GM12878 (cell line): ENCODE measurements around the gene RFC1. TPM values are rescaled to one million over a fixed set of nuclear protein-coding genes. Genes with fewer than 3 reads are reported as not detected.

Experiments used
- ATAC-seq: fragments of 200-7000 bp; cut with Tn5 transposase; 3 replicates; pipeline ENCODE4 v1.9.1; 2020; ENCODE audit warnings: mild to moderate bottlenecking, moderate library complexity
- BruUV-seq: library from RNA; stranded (reverse); fragments of 400-500 nt; replicated peaks from 2 replicates; lab custom pipeline; 2021; lab: Mats Ljungman, UMichigan
- CTCF ChIA-PET: fragments of 300-600 bp; sonication (Branson Sonifier 250); formaldehyde crosslinking; extraction: SDS; loops from one replicate; lab custom pipeline; 2021; ENCODE audit warnings: inconsistent platforms; lab: Yijun Ruan, JAX
- POLR2A ChIA-PET: fragments of 350-600 bp; formaldehyde crosslinking; extraction: SDS; loops from one replicate; lab custom pipeline; 2021; ENCODE audit warnings: inconsistent platforms; lab: Charles Lee
- RAD21 ChIA-PET: fragments of 300-600 bp; sonication (Branson Sonifier 250); formaldehyde crosslinking; loops from one replicate; lab custom pipeline; 2023; ENCODE audit warnings: antibody characterized with exemption; ENCODE audit not compliant: unreplicated experiment; lab: Charles Lee
- SMC1A ChIA-PET: fragments of 300-600 bp; sonication (Branson Sonifier 250); formaldehyde crosslinking; loops from one replicate; lab custom pipeline; 2023; ENCODE audit not compliant: unreplicated experiment, uncharacterized antibody; lab: Charles Lee
- DNase-seq: peaks from one replicate; pipeline ENCODE4 v3.0.0-alpha.2; 2011; ENCODE audit warnings: low read depth, low spot score
- FAIRE-seq: peaks from 3 replicates; lab custom pipeline; 2011; peaks lifted over from hg19 to GRCh38; lab: Jason Lieb, UNC
- H2AFZ ChIP-seq: 2 replicates; pipeline ENCODE4 v1.6.0; 2011; ENCODE audit warnings: low read depth, low read length, control low read depth; ENCODE audit not compliant: control insufficient read depth
- H3K27ac ChIP-seq: 2 replicates; pipeline ENCODE4 v1.5.1; 2011; ENCODE audit warnings: control low read depth; ENCODE audit not compliant: control insufficient read depth, insufficient read depth
- H3K27me3 ChIP-seq, 2 experiments: replicated peaks in 1 of 2; 2 replicates each; pipeline versions ENCODE4 v1.6.0 to v1.6.1; 2011; ENCODE audit warnings: low read length in 1 of 2; ENCODE audit not compliant: control insufficient read depth in 2 of 2, insufficient read depth in 2 of 2
- H3K36me3 ChIP-seq, 2 experiments: 2 replicates each; pipeline ENCODE4 v1.5.1; 2011; ENCODE audit warnings: low read length in 1 of 2; ENCODE audit not compliant: control insufficient read depth in 2 of 2, insufficient read depth in 2 of 2
- H3K4me1 ChIP-seq: 2 replicates; pipeline ENCODE4 v1.6.1; 2011; ENCODE audit warnings: mild to moderate bottlenecking, low read length, moderate library complexity, mixed read lengths; ENCODE audit not compliant: control insufficient read depth, insufficient read depth
- H3K4me2 ChIP-seq: 2 replicates; pipeline ENCODE4 v1.6.0; 2011; ENCODE audit warnings: control low read depth; ENCODE audit not compliant: control insufficient read depth, insufficient read depth
- H3K4me3 ChIP-seq: fragments of 200-600 bp; sonication (generic); 2 replicates; pipeline ENCODE4 v1.5.1; 2016
- H3K79me2 ChIP-seq: 2 replicates; pipeline ENCODE4 v1.6.0; 2011; ENCODE audit warnings: low read length; ENCODE audit not compliant: control insufficient read depth, insufficient read depth
- H3K9ac ChIP-seq: 2 replicates; pipeline ENCODE4 v1.8.0; 2011; ENCODE audit warnings: low read length, control low read depth, mixed read lengths; ENCODE audit not compliant: control insufficient read depth, insufficient read depth
- H3K9me3 ChIP-seq: replicated peaks from 3 replicates; pipeline ENCODE4 v1.5.1; 2011; ENCODE audit warnings: mild to moderate bottlenecking, low read length; ENCODE audit not compliant: control insufficient read depth, insufficient read depth
- H4K20me1 ChIP-seq: 2 replicates; pipeline ENCODE4 v1.6.0; 2011; ENCODE audit not compliant: control insufficient read depth, insufficient read depth
- ASH2L ChIP-seq: fragments of 300-600, 200-600 bp; sonication (generic); IDR thresholded peaks from 2 replicates; pipeline ENCODE4 v1.6.1; 2017; ENCODE audit warnings: low read depth, mild to moderate bottlenecking, borderline replicate concordance
- ATF2 ChIP-seq: IDR thresholded peaks from 2 replicates; pipeline ENCODE4 v1.6.1; 2012; ENCODE audit warnings: low read length, inconsistent platforms
- CBFB ChIP-seq: IDR thresholded peaks from 2 replicates; pipeline ENCODE4 v1.6.1; 2016; ENCODE audit warnings: antibody characterized with exemption, low read depth
- EZH2 ChIP-seq: IDR thresholded peaks from 2 replicates; pipeline ENCODE4 v1.6.1; 2012; ENCODE audit warnings: low read depth, mild to moderate bottlenecking, control low read depth, inconsistent platforms, low read length, borderline replicate concordance; ENCODE audit not compliant: control insufficient read depth
- HDGF ChIP-seq: fragments of 450-650 bp; IDR thresholded peaks from 2 replicates; pipeline ENCODE4 v1.6.1; 2016; ENCODE audit warnings: antibody characterized with exemption
- MEF2A ChIP-seq: IDR thresholded peaks from 2 replicates; pipeline ENCODE4 v1.6.1; 2011; ENCODE audit warnings: low read depth, mild to moderate bottlenecking, low read length, moderate library complexity; ENCODE audit not compliant: insufficient read depth
- MYC ChIP-seq: IDR thresholded peaks from 2 replicates; pipeline ENCODE4 v1.6.1; 2011; ENCODE audit warnings: mild to moderate bottlenecking, low read length, moderate library complexity, inconsistent platforms; ENCODE audit not compliant: insufficient read depth, insufficient replicate concordance, insufficient read length, severe bottlenecking
- NFYB ChIP-seq: IDR thresholded peaks from 2 replicates; pipeline ENCODE4 v1.6.1; 2011; ENCODE audit warnings: low read depth, mild to moderate bottlenecking, low read length, improper control_type of control experiment, moderate library complexity; ENCODE audit not compliant: insufficient read depth
- POLR2AphosphoS2 ChIP-seq: IDR thresholded peaks from 2 replicates; pipeline ENCODE4 v1.6.1; 2011; ENCODE audit warnings: low read depth, mild to moderate bottlenecking, low read length, improper control_type of control experiment, moderate library complexity
- RFX5 ChIP-seq: IDR thresholded peaks from 2 replicates; pipeline ENCODE4 v1.6.1; 2011; ENCODE audit warnings: low read depth, low read length, improper control_type of control experiment
- ZBTB33 ChIP-seq: fragments of 450-650 bp; IDR thresholded peaks from 2 replicates; pipeline ENCODE4 v1.6.1; 2017; ENCODE audit warnings: mild to moderate bottlenecking
- ZNF274 ChIP-seq: IDR thresholded peaks from one replicate; pipeline ENCODE4 v1.8.0; 2011; ENCODE audit not compliant: insufficient read length, insufficient read depth
- ZNF622 ChIP-seq: fragments of 450-650 bp; IDR thresholded peaks from 2 replicates; pipeline ENCODE4 v1.6.1; 2017; ENCODE audit warnings: mild to moderate bottlenecking, inconsistent platforms
- WGBS: methylation state at CpG from one replicate; pipeline ENCODE4 v1.1.6; 2016; ENCODE audit warnings: low lambda C conversion rate; ENCODE audit not compliant: insufficient replicate concordance, insufficient coverage; ENCODE audit errors: missing lambda C conversion rate; 5-methylcytosine and 5-hydroxymethylcytosine counted together
- in situ Hi-C: fragments of 300-500 bp; cut with MboI; formaldehyde crosslinking; loops from 9 replicates; pipeline ENCODE4 v1.14.3; 2018; ENCODE audit warnings: mixed read lengths
- intact Hi-C: fragments of 100-400 bp; cut with micrococcal nuclease; formaldehyde crosslinking; loops from one replicate; pipeline ENCODE4 v1.14.2; 2022; ENCODE audit not compliant: unreplicated experiment
- polyA plus RNA-seq, 11 experiments: library from polyadenylated mRNA; depleted of rRNA in 4 of 11; unstranded in 6 of 11; stranded (reverse) in 5 of 11; fragments of >200 nt; fragmentation: Nextera tagmentation in 4 of 11; fragmentation: Illumina TruSeq in 1 of 11; extraction: Ambion mirVana in 4 of 11; extraction: Trizol in 1 of 11; gene quantifications; 1 replicate in 1 of 11; 2 replicates in 10 of 11; pipeline versions ENCODE4 v1.2.1 to v1.2.3, GENCODE V29; 2011 to 2016; ENCODE audit warnings: inconsistent platforms in 2 of 11, missing spikeins in 2 of 11, low read depth in 1 of 11
- total RNA-seq, 4 experiments: library from RNA; depleted of rRNA in 3 of 4; stranded (reverse); fragments of >200 nt in 3 of 4; fragmentation: Illumina TruSeq in 1 of 4; extraction: Trizol in 1 of 4; gene quantifications; 2 replicates each; pipeline versions ENCODE4 v1.2.1 to v1.2.3, GENCODE V29; 2013 to 2021

The RFC1 gene
- total and polyA plus RNA-seq, 10 of the 15 experiments (the other 5 are each of a cell fraction or from before 2014, with no cell fraction given) = 22.5 to 67.8 (median 40.3) TPM

GRCh38 chr4:39274503-39274902 is 91.7 kb downstream of the RFC1 start:
- in situ Hi-C loops = no loop called here
- SMC1A ChIA-PET = no interaction called here
- Histone ChIP-seq H3K36me3 (no peaks in the 10 kb centered on the region), H3K4me2 (no peak overlapping the region)
- ATAC-seq = no peak
- TF ChIP-seq ZNF274 (no peak), ZNF622 (no peak), MYC (no peak), ZBTB33 (no peak), CBFB (no peak), POLR2AphosphoS2 (no peak), MEF2A (no peak), RFX5 (no peak), NFYB (no peak), HDGF (no peak), EZH2 (no peak), ASH2L (no peak), ATF2 (no peak)
- TF ChIP-seq, all 136 proteins: peak for 0
- 89% methylated on average over 4 of the region's 4 CpGs for WGBS
- H4K20me1 ChIP-seq = no peaks in the 10 kb centered on the region
- no peak overlapping the region for H3K27ac ChIP-seq
- DNase-seq = no peak
- H3K4me1 ChIP-seq = no peaks in the 10 kb centered on the region
- POLR2A ChIA-PET = interaction anchor here (0.7 kb wide), 1 partner anchor 414 kb away, joined by 4 read pairs; no protein-coding TSS in a partner anchor
- FAIRE-seq = no peak
- intact Hi-C loops = no loop called here
- no peak overlapping the region for H3K9ac ChIP-seq
- no peaks in the 10 kb centered on the region for H3K79me2 ChIP-seq
- BruUV-seq = no TSS peak
- H3K9me3 ChIP-seq = no peaks in the 10 kb centered on the region
- no peak overlapping the region for H2AFZ ChIP-seq
- CTCF ChIA-PET = interaction anchor here (1.2 kb wide), 1 partner anchor 49 kb away, joined by 3 read pairs; no protein-coding TSS in a partner anchor
- RAD21 ChIA-PET = no interaction called here
- H3K27me3 ChIP-seq = no peaks in the 10 kb centered on the region
- no peak overlapping the region for H3K4me3 ChIP-seq
